C4-2B (cell line): Measurements from ENCODE around the gene GALNT10.

Experiments used
- H3K27ac ChIP-seq: fragments of 450-650 bp; 2 replicates; pipeline ENCODE4 v1.5.1; 2017
- ZFX ChIP-seq: fragments of 450-650 bp; IDR thresholded peaks from 2 replicates; pipeline ENCODE4 v1.6.1; 2017
- TF ChIP-seq, protein P1 (sequence below): fragments of 450-650 bp; conservative IDR thresholded peaks from 2 replicates; pipeline ENCODE4 v1.5.1; 2017; ENCODE audit warnings: mild to moderate bottlenecking

The GALNT10 gene

DNA sequence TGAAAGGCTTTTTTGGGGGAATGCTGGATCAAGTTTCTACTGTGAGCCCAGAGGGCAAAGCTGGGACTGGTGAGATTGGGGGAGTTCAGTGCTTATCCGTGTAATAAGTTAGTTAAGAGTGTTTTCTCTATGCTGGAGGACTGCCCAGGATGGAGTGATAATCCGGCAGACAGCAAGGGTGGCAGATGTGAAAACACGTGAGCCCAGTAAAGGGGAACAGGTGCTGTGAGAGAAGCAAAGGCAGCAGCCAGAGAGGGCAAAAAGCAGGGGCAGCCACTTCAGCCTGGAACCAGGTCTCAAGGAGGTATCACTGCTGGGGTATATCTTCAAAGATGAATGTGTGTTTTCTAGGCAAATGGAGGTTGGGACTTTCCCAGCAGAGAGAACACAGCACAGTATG, 53.9 kb downstream of the GALNT10 start:
- TF ChIP-seq, protein P1, sequence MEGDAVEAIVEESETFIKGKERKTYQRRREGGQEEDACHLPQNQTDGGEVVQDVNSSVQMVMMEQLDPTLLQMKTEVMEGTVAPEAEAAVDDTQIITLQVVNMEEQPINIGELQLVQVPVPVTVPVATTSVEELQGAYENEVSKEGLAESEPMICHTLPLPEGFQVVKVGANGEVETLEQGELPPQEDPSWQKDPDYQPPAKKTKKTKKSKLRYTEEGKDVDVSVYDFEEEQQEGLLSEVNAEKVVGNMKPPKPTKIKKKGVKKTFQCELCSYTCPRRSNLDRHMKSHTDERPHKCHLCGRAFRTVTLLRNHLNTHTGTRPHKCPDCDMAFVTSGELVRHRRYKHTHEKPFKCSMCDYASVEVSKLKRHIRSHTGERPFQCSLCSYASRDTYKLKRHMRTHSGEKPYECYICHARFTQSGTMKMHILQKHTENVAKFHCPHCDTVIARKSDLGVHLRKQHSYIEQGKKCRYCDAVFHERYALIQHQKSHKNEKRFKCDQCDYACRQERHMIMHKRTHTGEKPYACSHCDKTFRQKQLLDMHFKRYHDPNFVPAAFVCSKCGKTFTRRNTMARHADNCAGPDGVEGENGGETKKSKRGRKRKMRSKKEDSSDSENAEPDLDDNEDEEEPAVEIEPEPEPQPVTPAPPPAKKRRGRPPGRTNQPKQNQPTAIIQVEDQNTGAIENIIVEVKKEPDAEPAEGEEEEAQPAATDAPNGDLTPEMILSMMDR, result no peak
- TF ChIP-seq ZFX, result no peak
- no peak overlapping the region for H3K27ac ChIP-seq

DNA sequence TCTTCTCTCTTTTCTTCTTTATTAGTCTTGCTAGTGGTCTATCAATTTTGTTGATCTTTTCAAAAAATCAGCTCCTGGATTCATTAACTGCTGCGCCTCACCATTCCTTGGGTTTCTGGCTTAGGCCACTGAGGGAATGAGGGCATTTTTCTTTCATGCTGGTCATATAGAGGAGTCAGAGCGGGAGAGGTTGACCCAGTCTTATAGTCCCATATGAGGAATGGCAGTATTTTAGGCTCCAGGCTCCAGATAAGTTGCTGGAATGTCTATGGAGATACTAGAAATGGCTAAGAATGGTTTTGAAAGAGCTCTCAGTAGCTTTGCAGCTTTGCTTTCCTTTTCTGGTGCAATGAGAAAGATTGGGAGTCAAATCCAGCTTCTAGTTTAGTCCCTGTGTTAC, 58.2 kb downstream of the GALNT10 start:
- TF ChIP-seq, protein P1, result no peak
- no peak for TF ChIP-seq ZFX
- H3K27ac ChIP-seq, result no peak overlapping the region

DNA sequence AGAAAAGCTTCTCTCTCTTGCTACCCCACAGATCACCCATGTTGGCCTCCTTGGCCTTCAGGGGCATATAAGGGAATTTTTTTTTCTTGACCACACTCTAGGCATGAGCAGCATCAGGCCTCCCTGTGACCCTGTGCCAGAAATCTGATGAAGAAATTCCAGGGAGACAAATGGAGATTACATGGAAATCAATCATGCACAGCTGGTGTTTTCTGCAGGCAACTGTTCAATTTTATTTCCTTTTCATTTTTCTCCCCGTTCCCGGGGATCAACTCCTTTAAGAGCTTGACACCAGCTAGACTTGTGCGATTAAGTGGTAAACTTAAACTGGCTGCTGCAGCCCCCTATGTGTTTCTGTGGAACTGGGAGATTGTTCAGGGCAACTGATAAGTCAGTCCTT, 59.3 kb downstream of the GALNT10 start:
- no peak overlapping the region for H3K27ac ChIP-seq
- TF ChIP-seq ZFX, result no peak
- TF ChIP-seq, protein P1, result no peak

- no peak for TF ChIP-seq ZFX
- TF ChIP-seq, protein P1, result no peak
- H3K27ac ChIP-seq, result no peak overlapping the region
These were observed 61.0 kb downstream of the GALNT10 start for GRCh38 chr5:154251529-154251928.

- TF ChIP-seq ZFX, result no peak
- TF ChIP-seq, protein P1, result no peak
These were observed 63.3 kb downstream of the GALNT10 start for GRCh38 chr5:154253807-154254206.

GRCh38 chr5:154254896-154255295, 64.4 kb downstream of the GALNT10 start:
- H3K27ac ChIP-seq, result no peak overlapping the region
- TF ChIP-seq, protein P1, result no peak
- no peak for TF ChIP-seq ZFX

More at GRCh38 chr5:154253807-154254206, 63.3 kb downstream of the GALNT10 start:
- no peak overlapping the region for H3K27ac ChIP-seq

DNA sequence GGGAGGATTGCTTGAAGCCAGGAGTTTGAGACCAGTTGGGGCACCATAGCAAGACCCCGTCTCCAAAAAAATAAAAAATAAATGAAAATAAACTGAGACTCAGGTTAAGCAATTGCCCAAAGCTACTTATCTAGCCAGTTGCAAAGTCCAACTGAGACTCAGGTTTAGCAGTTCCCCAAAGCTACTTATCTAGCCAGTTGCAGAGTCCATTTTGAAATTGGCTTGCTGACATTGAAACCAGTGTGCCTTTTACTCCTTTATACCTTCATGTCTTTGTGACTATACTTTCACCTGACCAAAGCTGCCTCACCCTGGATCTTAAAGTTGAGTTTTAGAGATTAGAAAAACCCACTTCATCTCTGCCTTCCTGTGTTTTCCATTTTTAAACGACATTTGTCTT, 66.5 kb downstream of the GALNT10 start:
- TF ChIP-seq, protein P1, result no peak
- no peak for TF ChIP-seq ZFX

More for the DNA sequence above, 66.5 kb downstream of the GALNT10 start:
- H3K27ac ChIP-seq, result no peak overlapping the region
